K562 (cell line): ENCODE results near the gene RGS17. TPM values are rescaled to one million over a fixed set of nuclear protein-coding genes. Genes with fewer than 3 reads are reported as not detected.

Source experiments
- ATAC-seq: fragments of 200-7000 bp; cut with Tn5 transposase; 3 replicates; pipeline ENCODE4 v1.9.1; 2020; ENCODE audit warnings: moderate library complexity
- BruUV-seq: library from RNA; stranded (reverse); fragments of 400-500 nt; replicated peaks from 2 replicates; lab custom pipeline; 2021; lab: Mats Ljungman, UMichigan
- CTCF ChIA-PET: fragments of 300-600 bp; formaldehyde crosslinking; extraction: SDS; loops from one replicate; lab custom pipeline; 2021; ENCODE audit warnings: low intra/inter-chr PET ratio; lab: Yijun Ruan, JAX
- POLR2A ChIA-PET: fragments of 300-600, 350-650 bp; sonication (Branson Sonifier 250); formaldehyde crosslinking; extraction: SDS; loops from one replicate; lab custom pipeline; 2021; ENCODE audit warnings: antibody characterized with exemption, inconsistent platforms; lab: Yijun Ruan, JAX
- DNase-seq, 4 experiments: peaks; one replicate each; pipeline versions ENCODE4 v3.0.0 to v3.0.0-alpha.2; 2011 to 2018; ENCODE audit warnings: low spot score in 3 of 4, mixed read lengths in 3 of 4; ENCODE audit errors: extremely low read depth in 1 of 4
- FAIRE-seq: peaks from 2 replicates; lab custom pipeline; 2011; peaks lifted over from hg19 to GRCh38; lab: Jason Lieb, UNC
- H2AFZ ChIP-seq: 2 replicates; pipeline ENCODE4 v1.6.0; 2011; ENCODE audit warnings: low read depth, low read length, control low read depth, inconsistent platforms
- H3K27ac ChIP-seq: fragments of 200-600 bp; 3 replicates; pipeline ENCODE4 v1.8.0; 2011; ENCODE audit warnings: low read depth, mild to moderate bottlenecking, control low read depth, inconsistent platforms, low read length, moderate library complexity, mixed read lengths; ENCODE audit errors: extremely low read depth
- H3K27me3 ChIP-seq, 2 experiments: fragments of 300-600 bp in 1 of 2; 2 replicates in 1 of 2; 3 replicates in 1 of 2; pipeline versions ENCODE4 v1.6.0 to v1.8.0; 2011; ENCODE audit warnings: inconsistent platforms in 2 of 2, low read length in 2 of 2, mild to moderate bottlenecking in 1 of 2, mixed read lengths in 1 of 2, moderate library complexity in 1 of 2; ENCODE audit not compliant: control insufficient read depth in 2 of 2, insufficient read depth in 2 of 2
- H3K36me3 ChIP-seq: fragments of 300-600 bp; 3 replicates; pipeline ENCODE4 v1.8.0; 2011; ENCODE audit warnings: mild to moderate bottlenecking, low read length, inconsistent platforms; ENCODE audit not compliant: control insufficient read depth, insufficient read depth
- H3K4me1 ChIP-seq, 2 experiments: fragments of 200-600 bp in 1 of 2; replicated peaks in 1 of 2; 2 replicates in 1 of 2; 3 replicates in 1 of 2; pipeline versions ENCODE4 v1.5.1 to v1.8.0; 2011; ENCODE audit warnings: inconsistent platforms in 2 of 2, low read length in 2 of 2, mild to moderate bottlenecking in 1 of 2, mixed read lengths in 1 of 2, moderate library complexity in 1 of 2; ENCODE audit not compliant: control insufficient read depth in 2 of 2, insufficient read depth in 2 of 2
- H3K4me2 ChIP-seq: 2 replicates; pipeline ENCODE4 v1.6.1; 2011; ENCODE audit warnings: low read length, control low read depth, inconsistent platforms, mixed read lengths; ENCODE audit not compliant: insufficient read depth
- H3K4me3 ChIP-seq: fragments of 200-600 bp; sonication (generic), shearing (Covaris generic); 2 replicates; pipeline ENCODE4 v1.5.1; 2016; ENCODE audit warnings: control low read depth, inconsistent platforms
- H3K79me2 ChIP-seq: fragments of 200-600 bp; 3 replicates; pipeline ENCODE4 v1.8.0; 2011; ENCODE audit warnings: low read length, inconsistent platforms; ENCODE audit not compliant: control insufficient read depth, insufficient read depth
- H3K9ac ChIP-seq, 2 experiments: 2 replicates each; pipeline versions ENCODE4 v1.6.0 to v1.6.1; 2011; ENCODE audit warnings: low read depth in 2 of 2, low read length in 2 of 2, control low read depth in 1 of 2, inconsistent platforms in 1 of 2, mild to moderate bottlenecking in 1 of 2, mixed read lengths in 1 of 2; ENCODE audit not compliant: insufficient read depth in 1 of 2
- H3K9me1 ChIP-seq: one replicate; pipeline ENCODE4 v1.6.0; 2011; ENCODE audit warnings: inconsistent platforms, mild to moderate bottlenecking, low read length, moderate library complexity; ENCODE audit not compliant: control insufficient read depth, insufficient read depth
- H3K9me3 ChIP-seq: replicated peaks from 2 replicates; pipeline ENCODE4 v1.5.1; 2011; ENCODE audit warnings: low read depth, low read length, inconsistent platforms; ENCODE audit not compliant: control insufficient read depth, insufficient read depth
- H4K20me1 ChIP-seq: replicated peaks from 2 replicates; pipeline ENCODE4 v1.6.1; 2011; ENCODE audit warnings: low read length, inconsistent platforms, mixed read lengths; ENCODE audit not compliant: control insufficient read depth, insufficient read depth
- CAMTA2 ChIP-seq: fragments of 250-450 bp; sonication (Bioruptor Pico); conservative IDR thresholded peaks from 2 replicates; pipeline ENCODE4 v1.5.1; 2022
- EP300 ChIP-seq: IDR thresholded peaks from 2 replicates; pipeline ENCODE4 v1.6.1; 2012; ENCODE audit warnings: low read length, improper control_type of control experiment
- KDM1A ChIP-seq, 2 experiments: fragments of 450-650 bp; IDR thresholded peaks; 2 replicates each; pipeline ENCODE4 v1.6.1; 2016; ENCODE audit warnings: mild to moderate bottlenecking in 2 of 2
- MAZ ChIP-seq, 2 experiments: fragments of 450-650 bp in 1 of 2; sonication (generic) in 1 of 2; formaldehyde crosslinking; IDR thresholded peaks in 1 of 2; conservative IDR thresholded peaks in 1 of 2; 2 replicates each; pipeline versions ENCODE4 v1.4.0 to v1.5.0; 2020; ENCODE audit warnings: mild to moderate bottlenecking in 1 of 2, missing genetic modification reagents in 1 of 2
- ZBTB7A ChIP-seq: IDR thresholded peaks from 2 replicates; pipeline ENCODE4 v1.6.1; 2011; ENCODE audit warnings: low read depth, mild to moderate bottlenecking, low read length, moderate library complexity, borderline replicate concordance; ENCODE audit not compliant: control insufficient read depth
- WGBS: fragments of 100-300 bp; shearing (Covaris generic); methylation state at CpG from one replicate; pipeline ENCODE4 v1.1.6; 2016; ENCODE audit warnings: low coverage, mixed read lengths; ENCODE audit not compliant: insufficient coverage; ENCODE audit errors: missing lambda C conversion rate; 5-methylcytosine and 5-hydroxymethylcytosine counted together
- in situ Hi-C: fragments of 300-500 bp; cut with MboI; formaldehyde crosslinking; loops from 4 replicates; pipeline ENCODE4 v1.15.0; 2018; ENCODE audit warnings: inconsistent platforms, mixed read lengths
- intact Hi-C: fragments of 100-400 bp; cut with micrococcal nuclease; formaldehyde crosslinking; loops from 2 replicates; pipeline ENCODE4 v1.14.2; 2022
- polyA plus RNA-seq, 8 experiments: library from polyadenylated mRNA; depleted of rRNA in 4 of 8; stranded (reverse) in 5 of 8; unstranded in 3 of 8; fragments of >200 nt; fragmentation: Nextera tagmentation in 2 of 8; fragmentation: Illumina TruSeq in 1 of 8; extraction: Ambion mirVana in 2 of 8; extraction: Trizol in 1 of 8; gene quantifications; 2 replicates each; pipeline versions ENCODE4 v1.2.1 to v1.2.3, GENCODE V29; 2011 to 2014; ENCODE audit warnings: inconsistent platforms in 1 of 8, missing spikeins in 1 of 8
- total RNA-seq, 7 experiments: library from RNA; depleted of rRNA in 6 of 7; stranded (reverse); fragments of >200 nt in 6 of 7; fragmentation: Illumina TruSeq in 2 of 7; extraction: Trizol in 2 of 7; gene quantifications; 2 replicates each; pipeline versions ENCODE4 v1.2.1 to v1.2.3, GENCODE V29; 2011 to 2021; ENCODE audit warnings: low replicate concordance in 1 of 7

The RGS17 gene
- total and polyA plus RNA-seq, 9 of the 15 experiments (the other 6 are each of a cell fraction or from before 2014, with no cell fraction given) = 0.01 to 0.14 (median 0.08) TPM; not detected in 6

DNA sequence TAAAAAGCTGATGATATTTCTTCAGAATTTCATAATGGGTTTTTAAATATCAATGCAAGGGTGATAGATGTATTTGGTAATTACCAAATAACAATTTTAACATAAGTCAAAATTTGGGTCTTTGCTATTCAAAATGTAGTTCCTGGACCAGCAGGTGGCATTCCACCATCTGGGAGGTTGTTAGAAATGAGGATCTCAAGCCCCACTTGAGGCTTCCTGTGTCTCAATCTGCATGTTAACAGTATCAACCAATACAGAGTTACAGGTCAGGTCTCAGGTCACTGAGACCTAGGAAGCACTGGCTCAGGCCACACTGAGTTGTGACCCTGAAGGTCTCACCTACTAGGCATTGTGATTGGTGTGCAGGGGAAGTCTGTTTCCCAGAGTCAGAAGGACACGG, 71.3 kb downstream of the RGS17 start:
- WGBS = 0% methylated on average over 1 of the region's 1 CpG

DNA sequence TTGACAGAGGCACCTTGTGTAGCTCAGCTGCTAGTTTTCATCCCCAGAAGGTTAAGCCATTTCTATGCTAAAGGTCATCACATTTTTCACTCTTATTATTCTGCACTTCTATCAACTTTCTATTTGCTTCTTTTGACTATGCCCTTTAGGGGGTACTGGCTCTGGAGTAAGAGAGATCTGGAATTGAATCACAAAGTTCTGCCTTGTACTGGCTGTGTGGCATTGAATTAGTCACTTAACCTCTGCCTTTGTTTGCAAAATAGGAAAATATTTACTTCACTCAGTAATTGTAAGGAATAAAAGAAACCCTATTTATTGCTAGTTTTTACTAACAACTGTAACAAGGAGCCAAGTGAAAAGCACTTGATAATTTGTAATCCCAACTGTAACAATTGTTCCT, 71.8 kb downstream of the RGS17 start:
- intact Hi-C loops = no loop called here
- H3K27ac ChIP-seq = no peak overlapping the region
- in situ Hi-C loops = no loop called here
- no peak overlapping the region for H2AFZ ChIP-seq
- TF ChIP-seq ZBTB7A (no peak), EP300 (no peak), KDM1A (IDR thresholded peaks at IDR 0.05) (no peak)
- H4K20me1 ChIP-seq = no peaks in the 10 kb centered on the region
- H3K4me2 ChIP-seq = no peak overlapping the region
- ChIA-PET CTCF (no interaction called here), POLR2A (no interaction called here)
- no peak for FAIRE-seq
- no peak overlapping the region for H3K9ac ChIP-seq
- H3K27me3 ChIP-seq = no peaks in the 10 kb centered on the region
- ATAC-seq = no peak
- no peaks in the 10 kb centered on the region for H3K79me2 ChIP-seq
- H3K9me1 ChIP-seq = no peaks in the 10 kb centered on the region
- DNase-seq = no peak
- H3K36me3 ChIP-seq = no peaks in the 10 kb centered on the region
- no peak overlapping the region for H3K4me3 ChIP-seq
- H3K4me1 ChIP-seq = no peaks in the 10 kb centered on the region
- H3K9me3 ChIP-seq = no peaks in the 10 kb centered on the region
- BruUV-seq = no TSS peak

More for the DNA sequence above, 71.3 kb downstream of the RGS17 start:
- ATAC-seq (no peak), FAIRE-seq (no peak), DNase-seq (no peak)
- H3K4me1 ChIP-seq = no peaks in the 10 kb centered on the region
- no peaks in the 10 kb centered on the region for H3K9me1 ChIP-seq
- no peak overlapping the region for H3K4me2 ChIP-seq
- CTCF ChIA-PET = no interaction called here
- H3K9ac ChIP-seq = no peak overlapping the region
- no peak overlapping the region for H3K27ac ChIP-seq
- in situ Hi-C loops = no loop called here
- intact Hi-C loops = no loop called here
- H3K27me3 ChIP-seq = no peaks in the 10 kb centered on the region
- POLR2A ChIA-PET = no interaction called here
- TF ChIP-seq CAMTA2 (CRISPR knock-in tag) (no peak), MAZ (CRISPR knock-in tag; conservative IDR thresholded peaks at IDR 0.05 in 1 of 2, IDR thresholded peaks at IDR 0.05 in 1 of 2) (no peak)
- H4K20me1 ChIP-seq = no peaks in the 10 kb centered on the region
- no peak overlapping the region for H3K4me3 ChIP-seq
- no TSS peak for BruUV-seq
- H3K9me3 ChIP-seq = no peaks in the 10 kb centered on the region
- H3K79me2 ChIP-seq = no peaks in the 10 kb centered on the region
- H2AFZ ChIP-seq = no peak overlapping the region
- no peaks in the 10 kb centered on the region for H3K36me3 ChIP-seq
